K562 (cell line): Measurements from ENCODE around the gene CAGE1. TPM values are rescaled to one million over a fixed set of nuclear protein-coding genes. Genes with fewer than 3 reads are reported as not detected.

Experiments used
- ATAC-seq: fragments of 200-7000 bp; cut with Tn5 transposase; 3 replicates; pipeline ENCODE4 v1.9.1; 2020; ENCODE audit warnings: moderate library complexity
- BruUV-seq: library from RNA; stranded (reverse); fragments of 400-500 nt; replicated peaks from 2 replicates; lab custom pipeline; 2021; lab: Mats Ljungman, UMichigan
- CTCF ChIA-PET: fragments of 300-600 bp; formaldehyde crosslinking; extraction: SDS; loops from one replicate; lab custom pipeline; 2021; ENCODE audit warnings: low intra/inter-chr PET ratio; lab: Yijun Ruan, JAX
- POLR2A ChIA-PET: fragments of 300-600, 350-650 bp; sonication (Branson Sonifier 250); formaldehyde crosslinking; extraction: SDS; loops from one replicate; lab custom pipeline; 2021; ENCODE audit warnings: antibody characterized with exemption, inconsistent platforms; lab: Yijun Ruan, JAX
- DNase-seq, 4 experiments: peaks; one replicate each; pipeline versions ENCODE4 v3.0.0 to v3.0.0-alpha.2; 2011 to 2018; ENCODE audit warnings: low spot score in 3 of 4, mixed read lengths in 3 of 4; ENCODE audit errors: extremely low read depth in 1 of 4
- FAIRE-seq: peaks from 2 replicates; lab custom pipeline; 2011; peaks lifted over from hg19 to GRCh38; lab: Jason Lieb, UNC
- H2AFZ ChIP-seq: 2 replicates; pipeline ENCODE4 v1.6.0; 2011; ENCODE audit warnings: low read depth, low read length, control low read depth, inconsistent platforms
- H3K27ac ChIP-seq: fragments of 200-600 bp; 3 replicates; pipeline ENCODE4 v1.8.0; 2011; ENCODE audit warnings: low read depth, mild to moderate bottlenecking, control low read depth, inconsistent platforms, low read length, moderate library complexity, mixed read lengths; ENCODE audit errors: extremely low read depth
- H3K27me3 ChIP-seq, 2 experiments: fragments of 300-600 bp in 1 of 2; 2 replicates in 1 of 2; 3 replicates in 1 of 2; pipeline versions ENCODE4 v1.6.0 to v1.8.0; 2011; ENCODE audit warnings: inconsistent platforms in 2 of 2, low read length in 2 of 2, mild to moderate bottlenecking in 1 of 2, mixed read lengths in 1 of 2, moderate library complexity in 1 of 2; ENCODE audit not compliant: control insufficient read depth in 2 of 2, insufficient read depth in 2 of 2
- H3K36me3 ChIP-seq: fragments of 300-600 bp; 3 replicates; pipeline ENCODE4 v1.8.0; 2011; ENCODE audit warnings: mild to moderate bottlenecking, low read length, inconsistent platforms; ENCODE audit not compliant: control insufficient read depth, insufficient read depth
- H3K4me1 ChIP-seq, 2 experiments: fragments of 200-600 bp in 1 of 2; replicated peaks in 1 of 2; 2 replicates in 1 of 2; 3 replicates in 1 of 2; pipeline versions ENCODE4 v1.5.1 to v1.8.0; 2011; ENCODE audit warnings: inconsistent platforms in 2 of 2, low read length in 2 of 2, mild to moderate bottlenecking in 1 of 2, mixed read lengths in 1 of 2, moderate library complexity in 1 of 2; ENCODE audit not compliant: control insufficient read depth in 2 of 2, insufficient read depth in 2 of 2
- H3K4me2 ChIP-seq: 2 replicates; pipeline ENCODE4 v1.6.1; 2011; ENCODE audit warnings: low read length, control low read depth, inconsistent platforms, mixed read lengths; ENCODE audit not compliant: insufficient read depth
- H3K4me3 ChIP-seq: fragments of 200-600 bp; sonication (generic), shearing (Covaris generic); 2 replicates; pipeline ENCODE4 v1.5.1; 2016; ENCODE audit warnings: control low read depth, inconsistent platforms
- H3K79me2 ChIP-seq: fragments of 200-600 bp; 3 replicates; pipeline ENCODE4 v1.8.0; 2011; ENCODE audit warnings: low read length, inconsistent platforms; ENCODE audit not compliant: control insufficient read depth, insufficient read depth
- H3K9ac ChIP-seq, 2 experiments: 2 replicates each; pipeline versions ENCODE4 v1.6.0 to v1.6.1; 2011; ENCODE audit warnings: low read depth in 2 of 2, low read length in 2 of 2, control low read depth in 1 of 2, inconsistent platforms in 1 of 2, mild to moderate bottlenecking in 1 of 2, mixed read lengths in 1 of 2; ENCODE audit not compliant: insufficient read depth in 1 of 2
- H3K9me1 ChIP-seq: one replicate; pipeline ENCODE4 v1.6.0; 2011; ENCODE audit warnings: inconsistent platforms, mild to moderate bottlenecking, low read length, moderate library complexity; ENCODE audit not compliant: control insufficient read depth, insufficient read depth
- H3K9me3 ChIP-seq: replicated peaks from 2 replicates; pipeline ENCODE4 v1.5.1; 2011; ENCODE audit warnings: low read depth, low read length, inconsistent platforms; ENCODE audit not compliant: control insufficient read depth, insufficient read depth
- H4K20me1 ChIP-seq: replicated peaks from 2 replicates; pipeline ENCODE4 v1.6.1; 2011; ENCODE audit warnings: low read length, inconsistent platforms, mixed read lengths; ENCODE audit not compliant: control insufficient read depth, insufficient read depth
- ELF1 ChIP-seq: fragments of 200-800 bp; sonication (Bioruptor generic); IDR thresholded peaks from 2 replicates; pipeline ENCODE4 v1.6.1; 2016; ENCODE audit warnings: missing genetic modification characterization, missing compliant biosample characterization
- ESRRA ChIP-seq: fragments of 450-650 bp; IDR thresholded peaks from 2 replicates; pipeline ENCODE4 v1.6.1; 2014; ENCODE audit warnings: low read depth, mild to moderate bottlenecking, moderate library complexity, borderline replicate concordance
- HDGF ChIP-seq: fragments of 450-650 bp; IDR thresholded peaks from 2 replicates; pipeline ENCODE4 v1.6.1; 2016
- IFI16 ChIP-seq: fragments of 250-450 bp; sonication (Bioruptor Pico); IDR thresholded peaks from 2 replicates; pipeline ENCODE4 v2.1.2; 2022; ENCODE audit warnings: mild to moderate bottlenecking, inconsistent platforms
- ZNF175 ChIP-seq: fragments of 200-800 bp; sonication (Bioruptor generic); IDR thresholded peaks from 2 replicates; pipeline ENCODE4 v1.6.1; 2016; ENCODE audit warnings: low read depth, mild to moderate bottlenecking, missing genetic modification characterization, missing compliant biosample characterization
- ZNF507 ChIP-seq: conservative IDR thresholded peaks from 2 replicates; pipeline ENCODE4 v1.6.1; 2017; ENCODE audit warnings: missing genetic modification characterization, missing compliant biosample characterization
- ZNF699 ChIP-seq: fragments of 250-450 bp; sonication (Bioruptor Pico); IDR thresholded peaks from 2 replicates; pipeline ENCODE4 v1.8.0; 2021; ENCODE audit warnings: mild to moderate bottlenecking, moderate library complexity; ENCODE audit not compliant: insufficient replicate concordance
- WGBS: fragments of 100-300 bp; shearing (Covaris generic); methylation state at CpG from one replicate; pipeline ENCODE4 v1.1.6; 2016; ENCODE audit warnings: low coverage, mixed read lengths; ENCODE audit not compliant: insufficient coverage; ENCODE audit errors: missing lambda C conversion rate; 5-methylcytosine and 5-hydroxymethylcytosine counted together
- in situ Hi-C: fragments of 300-500 bp; cut with MboI; formaldehyde crosslinking; loops from 4 replicates; pipeline ENCODE4 v1.15.0; 2018; ENCODE audit warnings: inconsistent platforms, mixed read lengths
- intact Hi-C: fragments of 100-400 bp; cut with micrococcal nuclease; formaldehyde crosslinking; loops from 2 replicates; pipeline ENCODE4 v1.14.2; 2022
- polyA plus RNA-seq, 8 experiments: library from polyadenylated mRNA; depleted of rRNA in 4 of 8; stranded (reverse) in 5 of 8; unstranded in 3 of 8; fragments of >200 nt; fragmentation: Nextera tagmentation in 2 of 8; fragmentation: Illumina TruSeq in 1 of 8; extraction: Ambion mirVana in 2 of 8; extraction: Trizol in 1 of 8; gene quantifications; 2 replicates each; pipeline versions ENCODE4 v1.2.1 to v1.2.3, GENCODE V29; 2011 to 2014; ENCODE audit warnings: inconsistent platforms in 1 of 8, missing spikeins in 1 of 8
- total RNA-seq, 7 experiments: library from RNA; depleted of rRNA in 6 of 7; stranded (reverse); fragments of >200 nt in 6 of 7; fragmentation: Illumina TruSeq in 2 of 7; extraction: Trizol in 2 of 7; gene quantifications; 2 replicates each; pipeline versions ENCODE4 v1.2.1 to v1.2.3, GENCODE V29; 2011 to 2021; ENCODE audit warnings: low replicate concordance in 1 of 7
- TF ChIP-seq, protein P1 (sequence below): fragments of 450-650 bp; IDR thresholded peaks from one replicate; pipeline ENCODE4 v1.6.1; 2018; ENCODE audit warnings: mild to moderate bottlenecking, moderate library complexity; ENCODE audit not compliant: partially characterized antibody
- TF ChIP-seq, protein P2 (sequence below): fragments of 450-650 bp; IDR thresholded peaks from 2 replicates; pipeline ENCODE4 v1.6.1; 2017; ENCODE audit warnings: mild to moderate bottlenecking, moderate library complexity

CAGE1 gene
- total and polyA plus RNA-seq, 9 of the 15 experiments (the other 6 are each of a cell fraction or from before 2014, with no cell fraction given), result 0.13 to 0.33 (median 0.18) TPM; not detected in 4

DNA sequence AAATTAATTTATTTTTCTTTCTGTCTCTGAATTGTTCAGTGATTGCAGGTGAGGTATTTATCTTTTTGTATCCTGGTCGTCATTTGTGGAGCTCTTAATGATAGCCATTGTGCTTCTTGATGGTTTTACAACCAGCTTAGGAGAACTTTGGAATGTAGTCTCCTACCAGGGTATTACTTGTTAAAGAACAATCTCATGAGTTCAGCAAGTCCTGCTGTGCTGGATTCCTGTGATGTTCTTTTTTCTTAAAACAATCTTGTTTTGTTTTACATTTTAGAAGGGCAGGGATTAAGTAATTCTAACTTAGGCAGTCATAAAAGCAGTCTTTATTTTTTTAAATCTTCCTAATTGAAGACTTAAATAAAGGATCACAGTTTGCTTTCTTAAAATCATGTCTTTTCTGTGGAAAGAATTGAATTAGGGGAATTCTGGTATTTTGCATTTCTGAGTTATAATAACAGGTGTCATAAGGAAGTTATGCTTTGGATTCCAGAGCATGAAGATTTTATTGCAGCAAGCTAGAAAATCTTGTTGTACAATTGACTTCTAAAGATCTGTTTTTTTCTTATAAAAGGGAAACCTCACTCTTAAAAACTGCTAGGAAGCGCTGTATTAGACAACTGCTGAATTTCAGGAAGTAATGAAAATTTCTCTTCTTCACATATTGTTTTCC lies 23.7 kb upstream of the CAGE1 start:
- H4K20me1 ChIP-seq, result no peaks in the 10 kb centered on the region
- no peaks in the 10 kb centered on the region for H3K9me3 ChIP-seq
- DNase-seq (no peak), FAIRE-seq (no peak), ATAC-seq (no peak)
- no peak overlapping the region for H3K27ac ChIP-seq
- H3K36me3 ChIP-seq, result peaks cover 90% of the 10 kb centered on the region
- no peak overlapping the region for H3K4me3 ChIP-seq
- no peak overlapping the region for H2AFZ ChIP-seq
- TF ChIP-seq, protein P1, sequence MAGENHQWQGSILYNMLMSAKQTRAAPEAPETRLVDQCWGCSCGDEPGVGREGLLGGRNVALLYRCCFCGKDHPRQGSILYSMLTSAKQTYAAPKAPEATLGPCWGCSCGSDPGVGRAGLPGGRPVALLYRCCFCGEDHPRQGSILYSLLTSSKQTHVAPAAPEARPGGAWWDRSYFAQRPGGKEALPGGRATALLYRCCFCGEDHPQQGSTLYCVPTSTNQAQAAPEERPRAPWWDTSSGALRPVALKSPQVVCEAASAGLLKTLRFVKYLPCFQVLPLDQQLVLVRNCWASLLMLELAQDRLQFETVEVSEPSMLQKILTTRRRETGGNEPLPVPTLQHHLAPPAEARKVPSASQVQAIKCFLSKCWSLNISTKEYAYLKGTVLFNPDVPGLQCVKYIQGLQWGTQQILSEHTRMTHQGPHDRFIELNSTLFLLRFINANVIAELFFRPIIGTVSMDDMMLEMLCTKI, result no peak
- H3K9me1 ChIP-seq, result no peaks in the 10 kb centered on the region
- no TSS peak for BruUV-seq
- H3K27me3 ChIP-seq, result no peaks in the 10 kb centered on the region
- H3K9ac ChIP-seq, result no peak overlapping the region
- in situ Hi-C loops (no loop called here), intact Hi-C loops (no loop called here)
- CTCF ChIA-PET, result no interaction called here
- no peaks in the 10 kb centered on the region for H3K79me2 ChIP-seq
- WGBS, result 78% methylated on average over 2 of the region's 2 CpGs
- H3K4me1 ChIP-seq, result 0 out of 5 replicates have a peak, but pooled peaks cover 0 to 2% of the 10 kb centered on the region in 2 experiments
- H3K4me2 ChIP-seq, result no peak overlapping the region
- POLR2A ChIA-PET, result no interaction called here

DNA sequence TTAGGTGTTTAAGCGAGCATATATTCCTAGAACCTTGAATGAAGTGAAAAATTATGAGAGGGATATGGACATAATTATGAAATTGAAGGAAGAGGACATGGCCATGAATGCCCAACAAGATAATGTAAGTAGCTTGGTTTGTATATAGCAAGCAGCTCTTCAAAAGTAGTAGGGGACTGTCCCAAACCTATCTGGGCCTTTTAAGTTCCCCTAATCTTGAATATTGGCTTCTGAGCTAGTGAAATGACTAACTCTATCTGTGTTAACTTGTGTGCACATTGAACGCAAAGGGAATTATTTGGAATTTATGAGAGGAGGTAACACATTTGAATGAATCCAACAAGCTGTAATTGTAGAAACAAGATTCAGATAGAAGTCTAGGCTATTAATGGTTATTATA lies 21.8 kb upstream of the CAGE1 start:
- no peak for FAIRE-seq
- no peak overlapping the region for H3K4me3 ChIP-seq
- intact Hi-C loops (no loop called here), in situ Hi-C loops (no loop called here)
- no peak for DNase-seq
- no peaks in the 10 kb centered on the region for H4K20me1 ChIP-seq
- no peaks in the 10 kb centered on the region for H3K4me1 ChIP-seq
- H3K27me3 ChIP-seq, result no peaks in the 10 kb centered on the region
- H3K9me1 ChIP-seq, result no peaks in the 10 kb centered on the region
- H3K9me3 ChIP-seq, result no peaks in the 10 kb centered on the region
- CTCF ChIA-PET, result no interaction called here
- 90% methylated on average over 2 of the region's 2 CpGs for WGBS
- H3K36me3 ChIP-seq, result peaks cover 92% of the 10 kb centered on the region
- H3K9ac ChIP-seq, result no peak overlapping the region
- ATAC-seq, result no peak
- no peak overlapping the region for H3K4me2 ChIP-seq
- no peak overlapping the region for H3K27ac ChIP-seq
- no peaks in the 10 kb centered on the region for H3K79me2 ChIP-seq
- no peak for TF ChIP-seq ELF1 (tag)
- TF ChIP-seq IFI16 (CRISPR knock-in tag), result no peak
- TF ChIP-seq ZNF507 (tag), result no peak
- TF ChIP-seq, protein P2, sequence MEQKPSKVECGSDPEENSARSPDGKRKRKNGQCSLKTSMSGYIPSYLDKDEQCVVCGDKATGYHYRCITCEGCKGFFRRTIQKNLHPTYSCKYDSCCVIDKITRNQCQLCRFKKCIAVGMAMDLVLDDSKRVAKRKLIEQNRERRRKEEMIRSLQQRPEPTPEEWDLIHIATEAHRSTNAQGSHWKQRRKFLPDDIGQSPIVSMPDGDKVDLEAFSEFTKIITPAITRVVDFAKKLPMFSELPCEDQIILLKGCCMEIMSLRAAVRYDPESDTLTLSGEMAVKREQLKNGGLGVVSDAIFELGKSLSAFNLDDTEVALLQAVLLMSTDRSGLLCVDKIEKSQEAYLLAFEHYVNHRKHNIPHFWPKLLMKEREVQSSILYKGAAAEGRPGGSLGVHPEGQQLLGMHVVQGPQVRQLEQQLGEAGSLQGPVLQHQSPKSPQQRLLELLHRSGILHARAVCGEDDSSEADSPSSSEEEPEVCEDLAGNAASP, result no peak
- no peak for TF ChIP-seq ZNF175 (CRISPR knock-in tag)
- TF ChIP-seq HDGF, result no peak
- TF ChIP-seq ZNF699, result no peak
- TF ChIP-seq ESRRA, result no peak
- BruUV-seq, result no TSS peak
- POLR2A ChIA-PET, result interaction anchor here (0.7 to 1.2 kb wide), 4 partner anchors 17 to 204 kb away, joined by 3 read pairs; partner anchors contain the start of gene SSR1
- no peak overlapping the region for H2AFZ ChIP-seq
